Skeletal muscle cell (primary cell): Measurements from ENCODE around the gene PRKN.
A peak's percentile ranks its signal among the peaks of the same experiment; 100 is the strongest.

Source experiments
- DNase-seq: peaks from one replicate; pipeline ENCODE4 v3.0.0-alpha.2; 2010; ENCODE audit warnings: low read depth
- H3K4me3 ChIP-seq: 2 replicates; pipeline ENCODE4 v1.5.1; 2011; ENCODE audit warnings: low read depth, mild to moderate bottlenecking, control low read depth, low read length, moderate library complexity

The PRKN gene

GRCh38 chr6:162190981-162191380 lies 536.6 kb downstream of the PRKN start:
- no peak for DNase-seq
- no peak overlapping the region for H3K4me3 ChIP-seq

- no peak for DNase-seq
- no peak overlapping the region for H3K4me3 ChIP-seq
These were observed 540.2 kb downstream of the PRKN start for GRCh38 chr6:162187168-162187935.

GRCh38 chr6:162184465-162184864 lies 543.1 kb downstream of the PRKN start:
- no peak overlapping the region for H3K4me3 ChIP-seq
- no peak for DNase-seq

- no peak for DNase-seq
- H3K4me3 ChIP-seq, result no peak overlapping the region
These were observed 545.7 kb downstream of the PRKN start for GRCh38 chr6:162181741-162182401.

GRCh38 chr6:162181111-162181510 lies 546.5 kb downstream of the PRKN start:
- no peak overlapping the region for H3K4me3 ChIP-seq
- DNase-seq, result no peak

GRCh38 chr6:162179196-162179951 lies 548.2 kb downstream of the PRKN start:
- H3K4me3 ChIP-seq, result no peak overlapping the region
- DNase-seq, result no peak

GRCh38 chr6:162178666-162179065 lies 548.9 kb downstream of the PRKN start:
- no peak for DNase-seq
- H3K4me3 ChIP-seq, result no peak overlapping the region

- no peak overlapping the region for H3K4me3 ChIP-seq
- DNase-seq, result no peak
These were observed 549.3 kb downstream of the PRKN start for GRCh38 chr6:162178266-162178665.

GRCh38 chr6:162177746-162178145 lies 549.8 kb downstream of the PRKN start:
- peak; percentile 14 for DNase-seq
- no peak overlapping the region for H3K4me3 ChIP-seq

GRCh38 chr6:162173466-162173865 lies 554.1 kb downstream of the PRKN start:
- no peak overlapping the region for H3K4me3 ChIP-seq
- DNase-seq, result no peak

GRCh38 chr6:162165479-162165878 lies 562.1 kb downstream of the PRKN start:
- H3K4me3 ChIP-seq, result no peak overlapping the region
- DNase-seq, result no peak

GRCh38 chr6:162157167-162157870 lies 570.2 kb downstream of the PRKN start:
- DNase-seq, result no peak
- no peak overlapping the region for H3K4me3 ChIP-seq

GRCh38 chr6:162156146-162156545 lies 571.4 kb downstream of the PRKN start:
- no peak overlapping the region for H3K4me3 ChIP-seq

GRCh38 chr6:162154930-162155329 lies 572.6 kb downstream of the PRKN start:
- H3K4me3 ChIP-seq, result no peak overlapping the region
- DNase-seq, result no peak

More at GRCh38 chr6:162156146-162156545, 571.4 kb downstream of the PRKN start:
- DNase-seq, result no peak

- no peak overlapping the region for H3K4me3 ChIP-seq
- no peak for DNase-seq
These were observed 573.6 kb downstream of the PRKN start for GRCh38 chr6:162154001-162154400.

- no peak for DNase-seq
These were observed 574.4 kb downstream of the PRKN start for GRCh38 chr6:162153120-162153519.

GRCh38 chr6:162151021-162151665 lies 576.4 kb downstream of the PRKN start:
- DNase-seq, result peak; percentile 51
- no peak overlapping the region for H3K4me3 ChIP-seq

More at GRCh38 chr6:162153120-162153519, 574.4 kb downstream of the PRKN start:
- H3K4me3 ChIP-seq, result no peak overlapping the region

GRCh38 chr6:162150295-162150694 lies 577.3 kb downstream of the PRKN start:
- no peak for DNase-seq

GRCh38 chr6:162149786-162150185 lies 577.8 kb downstream of the PRKN start:
- no peak overlapping the region for H3K4me3 ChIP-seq
- no peak for DNase-seq

More at GRCh38 chr6:162150295-162150694, 577.3 kb downstream of the PRKN start:
- H3K4me3 ChIP-seq, result no peak overlapping the region
